Activated T-cell treated with anti-CD3 and anti-CD28 coated beads, Interleukin-2, amount 50 U/mL, for 24 hours (primary cell): ENCODE measurements around the gene LRRC23.

Experiments used
- DNase-seq: peaks from one replicate; pipeline ENCODE4 v3.0.0-alpha.2; 2020
- H3K27ac Mint-ChIP-seq: 2 replicates; pipeline ENCODE4 v1.8.0; 2020; ENCODE audit warnings: mild to moderate bottlenecking, mixed read lengths
- H3K27me3 Mint-ChIP-seq: 2 replicates; pipeline ENCODE4 v1.8.0; 2020; ENCODE audit warnings: mixed read lengths
- H3K36me3 Mint-ChIP-seq: 2 replicates; pipeline ENCODE4 v1.8.0; 2020; ENCODE audit warnings: low read depth, mixed read lengths
- H3K4me1 Mint-ChIP-seq: 2 replicates; pipeline ENCODE4 v1.8.0; 2020; ENCODE audit warnings: low read depth, mixed read lengths
- H3K4me3 Mint-ChIP-seq: 2 replicates; pipeline ENCODE4 v1.8.0; 2020; ENCODE audit warnings: mild to moderate bottlenecking, moderate library complexity, mixed read lengths
- H3K9me3 Mint-ChIP-seq: 2 replicates; pipeline ENCODE4 v1.8.0; 2020; ENCODE audit warnings: mixed read lengths

LRRC23 gene

GRCh38 chr12:6946920-6947374, 42.3 kb downstream of the LRRC23 start:
- H3K27ac Mint-ChIP-seq = peak overlapping the region; percentile 98
- no peaks in the 10 kb centered on the region for H3K27me3 Mint-ChIP-seq
- peaks cover 52% of the 10 kb centered on the region for H3K36me3 Mint-ChIP-seq
- peak overlapping the region; percentile 85 for H3K4me3 Mint-ChIP-seq
- H3K9me3 Mint-ChIP-seq = no peaks in the 10 kb centered on the region
- no peak for DNase-seq
- peaks cover 88% of the 10 kb centered on the region for H3K4me1 Mint-ChIP-seq

- H3K27me3 Mint-ChIP-seq = no peaks in the 10 kb centered on the region
- peak overlapping the region; percentile 41 for H3K4me3 Mint-ChIP-seq
- H3K4me1 Mint-ChIP-seq = peaks cover 82% of the 10 kb centered on the region
- peak overlapping the region; percentile 98 for H3K27ac Mint-ChIP-seq
- DNase-seq = no peak
- H3K9me3 Mint-ChIP-seq = no peaks in the 10 kb centered on the region
- peaks cover 53% of the 10 kb centered on the region for H3K36me3 Mint-ChIP-seq
Measured at GRCh38 chr12:6947615-6948014, 43.0 kb downstream of the LRRC23 start.

GRCh38 chr12:6948873-6949594, 44.4 kb downstream of the LRRC23 start:
- Mint-ChIP-seq H3K36me3 (peaks cover 63% of the 10 kb centered on the region), H3K27me3 (no peaks in the 10 kb centered on the region), H3K4me3 (peak overlapping the region; percentile 57), H3K4me1 (peaks cover 77% of the 10 kb centered on the region), H3K27ac (peak overlapping the region; percentile 98), H3K9me3 (no peaks in the 10 kb centered on the region)
- DNase-seq = peak; percentile 63

- H3K27ac Mint-ChIP-seq = peak overlapping the region; percentile 99
- peak overlapping the region; percentile 99 for H3K4me3 Mint-ChIP-seq
- H3K4me1 Mint-ChIP-seq = peaks cover 77% of the 10 kb centered on the region
- H3K36me3 Mint-ChIP-seq = peaks cover 63% of the 10 kb centered on the region
- H3K9me3 Mint-ChIP-seq = no peaks in the 10 kb centered on the region
- no peak for DNase-seq
- H3K27me3 Mint-ChIP-seq = no peaks in the 10 kb centered on the region
Measured at GRCh38 chr12:6950401-6950801, 45.8 kb downstream of the LRRC23 start.

GRCh38 chr12:6950811-6951540, 46.4 kb downstream of the LRRC23 start, which contains the start of gene PTPN6:
PTPN6 (plus strand) TSS chr12:6951356; CDS start chr12:6951513, 157 bp downstream.
- H3K27me3 Mint-ChIP-seq = no peaks in the 10 kb centered on the region
- DNase-seq = peak; percentile 83
- H3K4me1 Mint-ChIP-seq = peaks cover 77% of the 10 kb centered on the region
- H3K9me3 Mint-ChIP-seq = no peaks in the 10 kb centered on the region
- peak within 1 kb of the TSS; percentile 99 for H3K27ac Mint-ChIP-seq
- H3K36me3 Mint-ChIP-seq = peaks cover 63% of the 10 kb centered on the region
- H3K4me3 Mint-ChIP-seq = peak within 1 kb of the TSS; percentile 99

- H3K36me3 Mint-ChIP-seq = peaks cover 65% of the 10 kb centered on the region
Measured at GRCh38 chr12:6951551-6952120, 47.0 kb downstream of the LRRC23 start.

GRCh38 chr12:6952121-6952862, 47.7 kb downstream of the LRRC23 start:
- DNase-seq = peak; percentile 69
- Mint-ChIP-seq H3K9me3 (no peaks in the 10 kb centered on the region), H3K4me3 (peak overlapping the region; percentile 99), H3K27me3 (no peaks in the 10 kb centered on the region), H3K4me1 (peaks cover 77% of the 10 kb centered on the region), H3K27ac (peak overlapping the region; percentile 99), H3K36me3 (peaks cover 67% of the 10 kb centered on the region)

More at GRCh38 chr12:6951551-6952120, 47.0 kb downstream of the LRRC23 start:
- H3K9me3 Mint-ChIP-seq = no peaks in the 10 kb centered on the region
- peak overlapping the region; percentile 99 for H3K4me3 Mint-ChIP-seq
- peaks cover 77% of the 10 kb centered on the region for H3K4me1 Mint-ChIP-seq
- no peaks in the 10 kb centered on the region for H3K27me3 Mint-ChIP-seq
- peak; percentile 67 for DNase-seq
- H3K27ac Mint-ChIP-seq = peak overlapping the region; percentile 99

GRCh38 chr12:6952863-6953441, 48.3 kb downstream of the LRRC23 start:
- H3K4me1 Mint-ChIP-seq = peaks cover 77% of the 10 kb centered on the region
- H3K27me3 Mint-ChIP-seq = no peaks in the 10 kb centered on the region
- H3K9me3 Mint-ChIP-seq = no peaks in the 10 kb centered on the region
- H3K36me3 Mint-ChIP-seq = peaks cover 71% of the 10 kb centered on the region
- peak overlapping the region; percentile 99 for H3K4me3 Mint-ChIP-seq
- DNase-seq = no peak
- peak overlapping the region; percentile 99 for H3K27ac Mint-ChIP-seq

GRCh38 chr12:6953442-6954315, 49.1 kb downstream of the LRRC23 start:
- H3K36me3 Mint-ChIP-seq = peaks cover 78% of the 10 kb centered on the region

GRCh38 chr12:6954316-6955107, 49.9 kb downstream of the LRRC23 start:
- Mint-ChIP-seq H3K4me3 (peak overlapping the region; percentile 99), H3K4me1 (peaks cover 77% of the 10 kb centered on the region), H3K27me3 (no peaks in the 10 kb centered on the region), H3K36me3 (peaks cover 86% of the 10 kb centered on the region), H3K9me3 (no peaks in the 10 kb centered on the region), H3K27ac (peak overlapping the region; percentile 99)
- DNase-seq = peak; percentile 59

More at GRCh38 chr12:6953442-6954315, 49.1 kb downstream of the LRRC23 start:
- H3K27me3 Mint-ChIP-seq = no peaks in the 10 kb centered on the region
- H3K4me3 Mint-ChIP-seq = peak overlapping the region; percentile 99
- peak; percentile 86 for DNase-seq
- peak overlapping the region; percentile 99 for H3K27ac Mint-ChIP-seq
- no peaks in the 10 kb centered on the region for H3K9me3 Mint-ChIP-seq
- H3K4me1 Mint-ChIP-seq = peaks cover 77% of the 10 kb centered on the region

- H3K27me3 Mint-ChIP-seq = no peaks in the 10 kb centered on the region
- peaks cover 95% of the 10 kb centered on the region for H3K36me3 Mint-ChIP-seq
- H3K27ac Mint-ChIP-seq = peak overlapping the region; percentile 99
- no peak for DNase-seq
- peak overlapping the region; percentile 99 for H3K4me3 Mint-ChIP-seq
- no peaks in the 10 kb centered on the region for H3K9me3 Mint-ChIP-seq
- H3K4me1 Mint-ChIP-seq = peaks cover 78% of the 10 kb centered on the region
Measured at GRCh38 chr12:6955108-6956020, 50.7 kb downstream of the LRRC23 start.
